DMS79 (cell line): ENCODE measurements around the gene CD6.
"Not testable (repeated sequence)": the region's sequence is repeated elsewhere in the genome, so short reads cannot be mapped to it uniquely, and the experiment has no call there.

Experiments used
- DNase-seq: peaks from one replicate; lab custom pipeline; 2025; lab: John Stamatoyannopoulos, UW

CD6 gene

DNA sequence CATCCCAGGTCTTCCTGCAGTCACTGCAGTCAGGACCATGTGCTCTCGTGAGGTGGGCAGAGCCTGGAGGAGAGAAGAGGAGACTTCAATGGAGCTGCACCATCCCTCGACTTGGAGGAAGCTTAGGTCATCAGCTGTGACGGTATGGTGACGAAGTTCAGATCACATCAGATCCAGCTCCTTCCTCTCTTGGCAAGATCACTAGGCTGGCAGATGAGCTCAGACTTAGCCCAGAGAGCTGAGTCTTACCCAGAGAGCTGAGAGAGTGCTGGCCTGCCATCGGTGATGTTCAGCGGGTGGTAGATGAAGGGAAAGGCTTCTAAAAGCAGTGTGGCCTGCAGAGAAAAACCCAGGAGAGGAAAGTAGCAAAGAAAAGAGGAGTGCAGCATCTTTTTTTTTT, 17.7 kb upstream of the CD6 start:
- no peak for DNase-seq

DNA sequence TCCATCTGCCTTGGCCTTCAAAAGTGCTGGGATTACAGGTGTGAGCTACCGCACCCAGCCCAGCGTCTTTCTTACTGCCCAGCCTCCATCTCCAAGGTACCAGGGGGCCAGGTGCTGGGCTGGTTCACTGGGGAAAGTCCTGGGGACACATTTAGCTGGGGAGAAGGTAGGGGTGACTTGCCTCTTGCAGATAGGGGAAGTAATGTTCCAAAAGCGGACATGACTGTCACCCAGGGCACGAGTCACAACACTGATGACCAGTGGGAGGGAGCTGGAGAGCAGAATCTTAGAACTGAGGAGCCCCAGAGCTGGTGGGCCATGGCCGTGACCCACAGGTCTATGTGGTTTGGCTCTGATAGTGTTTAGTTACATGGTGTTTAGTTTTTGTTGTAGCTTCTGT, 17.1 kb upstream of the CD6 start:
- no peak for DNase-seq

DNA sequence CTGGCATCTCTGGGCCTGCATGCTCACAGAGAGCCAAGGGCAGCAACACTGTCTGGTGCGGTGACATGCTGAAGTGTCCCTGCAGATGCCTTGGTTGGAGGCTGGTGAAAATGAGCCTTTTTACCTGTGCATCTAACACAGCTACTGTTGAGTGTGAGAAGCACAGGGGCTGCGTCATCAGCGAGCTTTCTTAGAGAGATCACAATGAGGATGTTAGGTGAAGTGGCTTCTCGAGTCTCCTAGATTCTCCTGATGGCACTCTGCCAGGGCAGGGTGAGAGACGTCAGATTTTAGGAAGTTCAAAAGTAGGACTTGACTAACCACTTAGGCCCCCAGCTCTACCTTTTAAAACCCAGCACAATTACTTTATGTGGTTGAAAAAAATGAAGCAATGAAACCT, 15.9 kb upstream of the CD6 start:
- DNase-seq: peak; percentile 89

DNA sequence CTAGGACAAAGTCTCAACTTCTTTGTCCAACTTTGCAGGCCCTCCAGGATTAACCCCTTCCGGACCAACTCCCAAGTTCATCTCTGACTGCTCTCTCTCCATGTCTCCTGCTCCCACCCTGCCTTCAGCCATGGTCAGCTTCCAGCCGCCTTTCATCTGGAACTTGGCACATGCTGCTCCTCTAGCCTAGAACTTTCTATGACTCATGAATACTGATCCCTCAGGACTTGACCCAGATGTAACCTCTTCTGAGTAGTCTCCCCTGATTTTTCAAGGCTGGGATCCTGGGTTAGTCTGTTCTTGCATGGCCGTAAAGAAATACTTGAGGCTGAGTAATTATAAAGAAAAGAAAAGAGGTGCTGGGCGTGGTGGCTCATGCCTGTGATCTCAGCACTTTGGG, 14.3 kb upstream of the CD6 start:
- no peak for DNase-seq

DNA sequence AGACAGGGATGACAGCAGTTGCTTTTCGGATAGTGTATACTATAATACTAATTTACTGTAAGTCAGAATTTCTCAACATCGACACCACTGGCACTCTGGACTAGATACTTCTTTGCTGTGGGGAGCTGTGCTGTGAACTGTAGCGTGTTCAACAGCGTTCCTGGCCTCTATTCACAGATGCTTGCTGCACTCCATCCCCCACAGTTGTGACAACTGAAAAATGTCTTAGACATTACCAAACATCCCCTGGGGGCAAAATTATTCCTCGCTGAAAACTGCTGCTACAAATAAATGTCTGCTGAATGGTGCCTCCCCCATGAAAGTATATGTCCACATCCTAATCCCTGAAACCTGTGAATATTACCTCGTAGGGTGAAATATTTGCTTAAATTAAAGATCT, 12.0 kb upstream of the CD6 start:
- no peak for DNase-seq

DNA sequence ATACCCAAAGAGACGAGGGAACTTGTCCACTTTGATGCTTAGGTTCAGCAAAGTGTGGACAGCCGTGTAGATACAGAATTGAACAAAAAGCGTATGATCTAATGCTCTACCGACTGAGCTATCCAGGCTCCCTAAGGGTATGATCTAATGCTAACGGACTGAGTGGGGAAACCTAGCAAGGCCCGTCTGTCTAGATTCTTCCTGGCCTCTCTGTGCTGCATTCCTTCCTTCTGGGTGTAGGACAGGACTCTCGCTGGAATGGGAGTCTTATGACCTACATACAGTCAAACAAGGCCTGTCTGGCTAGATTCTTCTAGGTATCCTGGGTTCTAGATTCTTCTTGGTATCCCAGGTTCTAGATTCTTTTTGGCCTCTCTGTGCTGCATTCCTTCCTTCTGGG, 11.1 kb upstream of the CD6 start:
- no peak for DNase-seq

DNA sequence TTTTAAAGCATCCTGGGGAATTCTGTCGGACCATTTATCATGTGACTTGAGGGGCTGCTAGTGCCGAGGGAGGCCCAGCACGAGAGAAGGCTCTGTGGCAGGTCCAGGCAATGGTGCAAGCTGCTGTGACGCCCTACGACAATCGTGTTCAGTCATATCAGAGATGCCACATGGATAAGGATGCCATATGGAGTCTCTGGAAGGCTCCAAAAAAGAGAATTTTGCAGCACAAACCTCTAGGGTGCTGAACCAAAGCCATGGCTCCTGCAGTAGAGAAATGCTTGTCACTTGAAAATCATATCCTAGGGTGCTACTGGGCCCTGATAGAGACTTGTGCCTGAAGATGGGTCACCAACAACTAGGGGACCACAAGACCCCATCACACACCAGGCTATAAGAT, 6.7 kb upstream of the CD6 start:
- no peak for DNase-seq

DNA sequence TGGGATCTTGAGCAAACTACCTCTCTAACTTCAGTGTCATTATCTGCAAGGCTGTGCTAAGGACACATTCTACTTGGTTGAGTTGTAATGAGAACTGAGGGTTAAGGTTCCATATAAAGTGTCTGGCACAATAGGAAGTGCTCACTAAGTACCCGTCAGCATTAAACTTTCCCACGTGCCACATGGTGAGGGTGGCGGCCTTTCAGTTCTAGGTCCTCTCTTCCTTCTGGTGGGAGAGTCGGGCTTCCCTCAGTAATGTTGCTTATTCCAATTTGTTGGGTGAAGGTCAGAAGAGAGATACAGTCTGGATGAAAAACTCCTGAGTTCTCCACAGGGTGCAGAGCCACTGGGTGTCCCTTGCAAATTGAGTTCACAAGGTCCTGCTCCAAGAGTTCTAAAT, 4.6 kb upstream of the CD6 start:
- no peak for DNase-seq

DNA sequence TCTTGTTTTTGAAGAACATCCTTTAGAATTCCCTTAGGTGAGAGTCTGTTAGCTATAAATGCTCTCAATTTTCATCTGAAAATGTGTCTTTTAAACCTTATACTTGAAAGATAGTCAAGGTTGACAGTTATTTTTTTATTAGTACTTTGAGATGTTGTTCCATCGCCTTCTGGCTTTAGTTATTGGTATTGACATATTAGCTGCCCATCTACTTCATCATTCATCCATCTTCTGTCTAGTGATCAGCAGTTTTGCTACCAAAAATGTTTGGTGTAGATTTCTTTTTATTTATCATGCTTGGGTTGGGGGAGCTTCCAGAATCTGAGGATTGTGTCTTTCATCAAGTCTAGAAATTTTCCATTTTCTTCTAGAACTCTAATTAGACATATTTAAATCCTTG, 3.3 kb upstream of the CD6 start:
- no peak for DNase-seq

DNA sequence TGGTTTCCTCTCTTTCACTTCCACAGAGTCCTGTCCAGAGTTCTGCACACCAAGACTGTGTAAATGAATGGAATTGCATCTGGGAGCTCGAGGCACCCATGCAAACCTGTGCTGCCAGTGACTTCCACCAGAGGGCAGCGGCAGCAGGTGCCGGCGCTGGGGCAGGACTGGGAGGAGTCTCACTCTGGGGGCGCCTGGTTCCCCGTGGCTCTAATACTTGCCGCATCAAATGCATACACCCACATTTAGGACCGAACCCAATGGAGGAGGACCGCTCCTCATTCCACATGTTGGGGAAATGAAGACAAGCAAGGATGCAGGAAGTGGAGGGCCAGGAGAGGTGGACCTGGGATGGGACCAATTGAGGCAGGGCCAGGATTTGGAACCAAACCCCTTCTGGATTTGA, 1.1 kb upstream of the CD6 start:
- no peak for DNase-seq

DNA sequence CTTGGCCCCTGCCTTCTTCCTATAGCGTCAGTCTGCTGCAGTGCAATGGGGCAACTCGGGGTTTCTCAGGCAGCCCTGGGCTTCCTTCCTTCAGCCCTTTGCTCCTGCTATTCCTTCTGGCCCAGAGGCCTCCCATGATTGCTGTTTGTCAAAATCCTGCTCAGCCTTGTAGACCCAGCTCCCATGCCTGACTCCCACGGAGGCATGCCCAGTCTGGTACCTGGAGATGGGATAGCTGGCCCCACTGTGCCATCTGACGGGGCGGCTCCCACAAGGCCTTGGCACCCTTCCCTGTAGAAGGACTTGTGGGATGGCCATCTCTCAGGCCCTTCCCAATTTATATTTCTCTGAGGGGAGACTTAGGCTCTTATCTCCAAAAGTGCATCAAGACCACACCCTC, 590 bp upstream of the CD6 start:
- no peak for DNase-seq

DNA sequence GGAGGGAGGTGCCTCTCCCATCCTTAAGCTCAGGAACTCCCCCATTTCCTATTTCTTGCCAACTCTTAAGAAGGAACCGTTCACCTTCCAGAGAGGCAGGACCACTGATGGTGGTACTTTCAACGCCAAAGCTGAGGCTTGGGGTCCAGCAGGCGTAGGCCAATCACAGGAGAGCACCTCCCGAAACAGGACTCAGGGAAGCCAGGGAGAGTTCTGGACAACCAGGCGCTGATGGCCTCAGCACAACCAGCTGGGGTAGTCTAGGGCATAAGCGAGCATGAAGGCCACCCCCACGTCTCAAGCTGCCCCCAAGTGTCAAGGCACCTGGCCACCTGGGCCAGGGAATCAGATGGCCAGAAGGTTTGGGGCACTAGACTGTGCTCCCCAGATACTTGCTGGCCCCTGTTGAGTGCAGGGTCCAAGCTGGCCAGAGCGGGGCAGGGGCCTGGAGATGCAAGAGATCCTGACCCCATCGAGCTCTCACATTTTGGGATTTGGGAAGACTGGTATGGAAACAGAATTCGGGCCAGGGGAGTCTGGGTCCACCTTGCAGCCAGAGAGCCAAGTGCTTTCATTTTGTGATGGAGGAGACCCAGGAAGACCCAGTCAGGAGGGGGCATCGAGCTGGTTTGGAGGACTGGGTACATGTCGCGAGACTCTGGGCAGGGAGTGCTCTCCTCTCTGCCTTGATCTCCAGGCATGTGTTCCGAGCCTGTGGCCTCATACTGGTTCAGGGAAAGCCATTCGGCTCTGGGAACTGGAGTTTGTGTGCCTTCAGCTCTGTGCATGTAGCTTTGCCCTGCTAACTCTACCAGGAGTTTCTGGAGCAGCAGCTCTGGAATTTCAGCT, 926 bp downstream of the CD6 start:
- no peak for DNase-seq

DNA sequence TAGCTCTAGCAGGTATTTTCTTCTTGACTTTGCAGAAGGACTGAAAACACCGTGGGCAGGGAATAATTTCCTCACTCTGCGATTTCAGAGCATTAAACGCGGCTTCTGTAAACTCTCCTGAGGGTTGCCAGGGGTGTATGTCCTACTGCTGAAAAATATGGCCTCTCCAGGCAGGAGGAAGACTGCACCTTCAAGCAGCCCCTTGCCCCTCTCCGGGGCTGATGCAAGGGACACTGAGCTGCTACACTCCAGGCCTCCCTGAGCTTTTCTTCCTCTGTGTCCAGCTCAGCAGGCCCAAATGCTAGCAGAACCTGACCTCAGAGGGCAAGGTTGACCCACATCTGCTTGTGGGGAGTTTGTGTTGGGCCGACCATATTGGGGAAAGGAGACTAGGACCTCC, 2.2 kb downstream of the CD6 start:
- no peak for DNase-seq

DNA sequence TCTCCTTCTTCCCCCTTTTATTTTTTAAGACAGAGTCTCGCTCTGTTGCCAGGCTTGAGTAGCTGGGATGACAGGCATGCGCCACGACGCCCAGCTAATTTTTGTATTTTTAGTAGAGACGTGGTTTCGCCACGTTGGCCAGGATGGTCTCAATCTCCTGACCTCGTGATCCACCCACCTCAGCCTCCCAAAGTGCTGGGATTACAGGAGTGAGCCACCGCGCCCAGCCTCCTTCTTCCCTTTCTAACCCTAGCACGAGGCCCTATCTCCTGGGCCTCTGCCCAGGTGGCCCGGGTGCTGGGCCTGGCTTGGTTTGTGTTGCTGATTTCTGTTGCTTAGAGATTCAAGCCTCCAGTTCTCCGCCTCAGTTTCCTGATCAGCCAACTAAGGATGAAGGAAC, 2.8 kb downstream of the CD6 start:
- DNase-seq: not testable (repeated sequence)

DNA sequence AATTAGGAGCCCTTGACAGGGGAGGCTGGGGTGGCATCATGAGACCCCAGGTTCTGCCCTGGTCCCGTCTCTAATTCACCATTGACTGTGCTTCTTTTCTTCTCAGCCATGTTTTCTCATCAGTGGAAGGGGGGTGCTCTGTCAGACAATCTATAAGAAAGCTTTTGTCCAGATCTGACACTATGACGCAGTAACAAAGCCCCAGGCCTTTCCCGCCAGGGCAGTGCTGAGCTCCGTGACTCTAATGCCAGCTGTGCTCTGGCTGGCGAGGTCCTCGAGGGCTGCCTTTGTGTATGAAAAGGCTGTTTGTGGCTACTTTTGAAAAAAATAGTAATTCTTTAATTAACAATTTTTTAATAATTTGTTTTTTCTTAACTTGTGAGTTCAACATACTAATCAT, 3.2 kb downstream of the CD6 start:
- no peak for DNase-seq

DNA sequence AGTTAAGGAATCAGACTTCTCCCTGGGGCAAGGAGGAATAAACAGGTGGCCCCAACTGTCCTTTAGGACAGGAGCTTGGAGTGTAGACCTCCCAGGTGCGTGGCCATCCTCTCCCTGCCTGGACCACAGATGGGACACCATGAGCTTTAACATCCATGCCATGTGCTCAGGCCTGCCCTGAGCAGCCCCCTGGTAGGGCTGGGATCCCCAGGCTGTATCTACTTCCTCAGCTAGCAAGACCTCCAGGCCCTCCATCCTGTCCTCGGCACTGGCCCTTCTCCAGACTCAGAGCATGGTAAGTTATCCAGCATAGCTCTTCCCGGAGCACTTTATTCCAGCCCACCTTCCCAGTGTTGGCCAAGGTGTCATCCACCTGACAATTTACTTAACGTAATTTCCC, 5.7 kb downstream of the CD6 start:
- DNase-seq: no peak

DNA sequence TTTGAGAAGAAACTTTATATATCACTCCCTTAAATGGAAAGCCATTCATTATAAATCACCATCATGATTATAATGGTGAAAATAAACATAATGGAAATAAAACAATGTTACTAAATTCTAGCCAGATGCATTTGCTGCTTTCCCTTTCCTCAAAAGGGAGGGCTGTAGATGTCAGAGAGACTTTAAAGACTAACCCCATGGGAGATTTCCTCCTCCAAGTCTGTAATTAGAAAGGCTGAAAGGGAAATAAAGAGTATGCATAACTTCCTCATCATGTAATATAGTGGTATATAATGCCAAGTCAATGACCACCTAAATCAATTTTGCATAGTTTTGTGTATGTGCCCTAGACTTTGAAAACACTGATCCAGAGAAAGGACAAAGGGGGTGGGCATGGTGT, 6.4 kb downstream of the CD6 start:
- no peak for DNase-seq

DNA sequence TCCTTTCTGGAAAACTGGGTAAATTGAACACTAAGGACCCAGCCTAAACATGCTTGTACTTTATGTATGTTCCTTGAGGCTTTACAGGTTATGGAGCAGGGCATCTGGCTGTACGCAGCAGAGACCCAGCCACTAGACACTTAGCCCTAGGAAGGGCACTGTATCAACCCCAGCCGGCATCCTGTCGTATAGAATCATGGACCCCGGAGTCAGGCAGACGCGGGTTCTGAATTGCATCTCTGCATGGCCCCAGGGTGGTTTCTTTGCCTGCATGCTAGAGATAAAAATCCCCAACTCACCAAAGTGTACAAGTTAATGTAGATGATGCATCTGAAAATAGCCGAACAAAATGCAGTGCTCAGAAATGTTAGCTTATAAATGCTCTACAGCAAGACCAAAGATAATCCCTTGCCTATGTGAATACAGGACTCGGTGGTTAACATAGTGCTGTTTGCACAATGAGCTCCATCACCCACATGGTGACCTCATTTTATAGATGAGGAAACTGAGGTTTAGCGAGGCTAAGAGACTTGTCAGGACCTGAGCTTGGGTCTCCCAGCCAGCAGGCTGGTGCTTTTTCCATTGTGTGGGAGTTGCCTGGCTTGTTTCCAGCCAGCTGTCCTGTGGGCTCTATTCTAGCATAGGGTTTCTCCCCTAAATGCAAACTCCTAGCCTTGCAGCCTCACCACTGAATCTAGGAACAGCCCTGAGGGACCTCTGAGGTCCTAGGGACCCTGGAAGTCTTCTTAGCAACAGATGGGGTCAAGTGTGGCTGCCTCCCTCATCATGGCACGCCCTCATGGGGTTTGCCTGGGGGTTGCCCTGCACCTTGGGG, 7.3 kb downstream of the CD6 start:
- DNase-seq: no peak

DNA sequence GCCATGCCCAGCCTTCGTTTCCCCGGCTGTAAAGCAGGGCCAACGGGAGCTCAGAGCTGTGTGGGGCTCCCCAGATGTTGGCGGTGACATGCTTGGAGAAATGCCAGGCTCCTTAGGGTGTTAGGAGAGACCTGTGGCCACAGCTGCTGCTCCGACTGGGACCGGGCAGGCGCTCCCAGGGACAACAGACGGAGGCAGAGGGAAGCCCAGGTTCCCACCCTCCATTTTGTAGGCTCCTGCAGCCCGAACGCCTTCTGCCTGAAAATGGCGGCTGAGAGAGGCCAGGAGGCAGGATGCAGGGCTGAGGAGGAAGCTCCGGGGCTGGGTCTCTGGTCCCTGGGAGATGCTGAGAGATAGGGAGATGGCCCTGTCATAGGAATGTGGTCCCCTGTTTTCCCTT, 10.0 kb downstream of the CD6 start:
- DNase-seq: no peak

DNA sequence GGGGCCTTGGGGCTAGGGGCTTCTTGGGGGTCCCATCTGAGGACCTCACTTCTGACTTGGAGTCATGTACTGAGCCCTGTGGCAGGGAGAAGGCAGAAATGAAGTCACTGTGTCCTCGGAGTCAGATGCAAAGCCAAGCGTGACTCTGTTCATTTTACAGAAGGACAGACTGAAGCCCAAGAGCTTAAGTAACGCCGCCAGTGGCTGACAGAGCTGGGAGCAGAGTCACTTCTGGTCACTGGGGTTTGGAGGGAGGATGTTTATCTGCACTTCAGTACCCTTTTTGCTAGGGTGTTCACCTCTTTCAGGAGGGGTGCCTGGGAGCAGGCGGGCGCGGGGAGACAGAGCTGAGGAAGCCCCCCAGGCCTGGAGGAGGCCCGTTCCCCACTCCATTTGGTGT, 10.7 kb downstream of the CD6 start:
- DNase-seq: no peak

DNA sequence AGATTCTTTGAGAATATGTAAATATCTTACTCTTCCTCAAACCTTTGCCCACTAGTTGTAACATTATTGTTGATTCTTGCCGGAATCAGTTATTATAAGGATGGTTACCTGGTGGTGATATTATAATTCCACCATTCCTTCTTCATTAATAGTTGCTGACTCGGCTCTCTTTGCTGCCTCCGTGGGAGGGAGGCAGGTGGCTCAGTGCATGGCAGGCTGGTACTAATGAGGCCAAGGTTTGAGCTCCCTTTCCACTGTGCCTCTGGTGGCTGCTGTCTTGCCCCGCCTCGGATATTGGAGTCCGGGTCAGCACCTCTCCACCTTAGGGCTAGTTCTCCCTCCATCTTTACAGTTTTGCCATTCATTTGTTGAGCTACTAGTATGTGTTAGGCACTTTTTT, 12.7 kb downstream of the CD6 start:
- DNase-seq: no peak

DNA sequence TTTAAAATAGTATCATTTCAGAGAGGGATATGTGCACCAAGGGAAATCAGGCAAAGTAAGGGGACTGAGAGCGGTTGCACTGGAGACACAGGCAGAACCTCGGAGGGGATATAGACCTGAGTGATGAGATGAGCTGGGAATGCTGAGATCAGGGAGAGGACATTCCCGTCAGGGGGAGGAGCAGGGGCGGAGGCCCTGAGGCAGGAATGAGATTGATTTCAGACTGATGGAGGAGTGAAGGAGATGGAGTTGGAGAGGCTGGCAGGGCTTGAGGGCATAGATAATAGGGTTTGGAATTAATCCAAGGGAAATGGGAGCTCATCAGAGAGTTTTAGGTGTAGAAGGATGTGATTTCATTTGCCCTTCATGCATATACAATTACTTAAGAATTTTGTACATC, 13.2 kb downstream of the CD6 start:
- no peak for DNase-seq

DNA sequence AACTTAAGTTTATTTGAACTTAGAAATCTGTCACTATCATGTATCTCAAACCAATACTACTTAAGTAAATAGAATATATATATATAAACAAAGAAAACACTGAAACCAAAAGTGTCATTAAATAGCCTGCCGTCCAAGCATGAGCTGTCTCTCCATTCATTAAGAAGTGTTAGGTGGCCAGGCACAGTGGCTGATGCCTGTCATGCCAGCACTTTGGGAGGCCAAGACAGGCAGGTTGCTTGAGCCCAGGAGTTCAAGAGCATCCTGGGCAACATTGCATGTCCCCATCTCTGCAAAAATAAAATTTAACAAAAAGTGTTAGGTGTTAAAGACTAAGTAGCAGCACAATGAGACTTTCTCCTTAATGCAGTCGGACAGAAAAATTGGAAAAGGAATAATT, 14.0 kb downstream of the CD6 start:
- no peak for DNase-seq
